Measurements from ENCODE around the gene ATAD5.

DNA sequence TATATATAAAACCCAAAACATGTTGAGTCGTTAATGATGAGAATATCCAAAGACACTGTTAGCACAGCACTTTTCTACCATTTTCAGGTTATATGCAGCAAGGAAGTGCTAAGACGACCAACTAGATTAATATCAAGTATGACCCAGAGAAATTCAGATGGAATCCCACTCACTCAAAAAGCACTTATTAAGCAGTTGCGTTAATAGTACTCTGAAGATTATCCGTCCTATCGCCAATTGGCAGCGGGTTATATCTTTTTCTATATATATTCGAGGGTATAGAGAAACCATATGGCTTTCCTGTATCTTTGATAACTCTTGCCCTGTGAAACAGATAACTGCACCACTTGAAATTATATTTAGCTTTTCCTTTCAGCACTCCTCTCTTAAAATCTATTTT, 8.3 kb upstream of the ATAD5 start:
- TF ChIP-seq, protein P1, sequence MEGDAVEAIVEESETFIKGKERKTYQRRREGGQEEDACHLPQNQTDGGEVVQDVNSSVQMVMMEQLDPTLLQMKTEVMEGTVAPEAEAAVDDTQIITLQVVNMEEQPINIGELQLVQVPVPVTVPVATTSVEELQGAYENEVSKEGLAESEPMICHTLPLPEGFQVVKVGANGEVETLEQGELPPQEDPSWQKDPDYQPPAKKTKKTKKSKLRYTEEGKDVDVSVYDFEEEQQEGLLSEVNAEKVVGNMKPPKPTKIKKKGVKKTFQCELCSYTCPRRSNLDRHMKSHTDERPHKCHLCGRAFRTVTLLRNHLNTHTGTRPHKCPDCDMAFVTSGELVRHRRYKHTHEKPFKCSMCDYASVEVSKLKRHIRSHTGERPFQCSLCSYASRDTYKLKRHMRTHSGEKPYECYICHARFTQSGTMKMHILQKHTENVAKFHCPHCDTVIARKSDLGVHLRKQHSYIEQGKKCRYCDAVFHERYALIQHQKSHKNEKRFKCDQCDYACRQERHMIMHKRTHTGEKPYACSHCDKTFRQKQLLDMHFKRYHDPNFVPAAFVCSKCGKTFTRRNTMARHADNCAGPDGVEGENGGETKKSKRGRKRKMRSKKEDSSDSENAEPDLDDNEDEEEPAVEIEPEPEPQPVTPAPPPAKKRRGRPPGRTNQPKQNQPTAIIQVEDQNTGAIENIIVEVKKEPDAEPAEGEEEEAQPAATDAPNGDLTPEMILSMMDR (IDR thresholded peaks at IDR 0.05), result no peak
- TF ChIP-seq POLR2AphosphoS5 (IDR thresholded peaks at IDR 0.05), result no peak
- no peak for TF ChIP-seq POLR2A (IDR thresholded peaks at IDR 0.05)

Data from breast epithelium (tissue), 3 donors.